GM23338 (cell line): ENCODE data around the gene LRRC37B.

Source experiments
- CREB1 ChIP-seq: fragments of 250-450 bp; sonication (Bioruptor Pico); IDR thresholded peaks from 2 replicates; pipeline ENCODE4 v1.5.0; 2020; ENCODE audit warnings: low read depth, mild to moderate bottlenecking, moderate library complexity
- CTCF ChIP-seq, 2 experiments: fragments of 200-600 bp in 1 of 2; sonication (generic) in 1 of 2; conservative IDR thresholded peaks; 2 replicates each; pipeline versions ENCODE4 v1.5.1 to v1.6.1; 2016 to 2017; ENCODE audit warnings: antibody characterized with exemption in 2 of 2, low read depth in 2 of 2, mild to moderate bottlenecking in 2 of 2, moderate library complexity in 1 of 2
- EZH2 ChIP-seq: fragments of 200-600 bp; sonication (generic); IDR thresholded peaks from one replicate; pipeline ENCODE4 v1.8.0; 2017; ENCODE audit warnings: antibody characterized with exemption, mild to moderate bottlenecking, low read depth; ENCODE audit not compliant: unreplicated experiment
- EZH2phosphoT487 ChIP-seq: fragments of 200-600 bp; sonication (generic); IDR thresholded peaks from one replicate; pipeline ENCODE4 v1.8.1; 2018; ENCODE audit warnings: antibody characterized with exemption; ENCODE audit not compliant: unreplicated experiment
- JUNB ChIP-seq: IDR thresholded peaks from one replicate; pipeline ENCODE4 v1.6.1; 2016; ENCODE audit warnings: antibody characterized with exemption; ENCODE audit not compliant: unreplicated experiment
- NANOG ChIP-seq: IDR thresholded peaks from 2 replicates; pipeline ENCODE4 v1.6.1; 2016; ENCODE audit warnings: antibody characterized with exemption, borderline replicate concordance
- POLR2AphosphoS5 ChIP-seq: IDR thresholded peaks from 2 replicates; pipeline ENCODE4 v1.6.1; 2016; ENCODE audit warnings: antibody characterized with exemption, low read depth
- REST ChIP-seq: IDR thresholded peaks from one replicate; pipeline ENCODE4 v1.6.1; 2018; ENCODE audit warnings: antibody characterized with exemption; ENCODE audit not compliant: unreplicated experiment
- ZNF114 ChIP-seq: fragments of 250-450 bp; sonication (Bioruptor Pico); IDR thresholded peaks from 2 replicates; pipeline ENCODE4 v1.5.0; 2020; ENCODE audit warnings: mild to moderate bottlenecking, moderate library complexity
- ZNF331 ChIP-seq: fragments of 250-450 bp; sonication (Bioruptor Pico); IDR thresholded peaks from 2 replicates; pipeline ENCODE4 v1.5.0; 2020; ENCODE audit warnings: low read depth, mild to moderate bottlenecking, moderate library complexity

GRCh38 chr17:32020943-32021614 is 13.9 kb downstream of the LRRC37B start:
- TF ChIP-seq JUNB (no peak), POLR2AphosphoS5 (no peak), CTCF (conservative IDR thresholded peaks at IDR 0.05; ENCODE audit: low read depth in 2 of 2) (no peak), EZH2 (no peak), NANOG (no peak), REST (no peak), CREB1 (CRISPR knock-in tag) (no peak), EZH2phosphoT487 (no peak), ZNF114 (no peak), ZNF331 (CRISPR knock-in tag) (no peak)
